H9 (cell line): ENCODE data around the gene SCAP. TPM values are rescaled to one million over a fixed set of nuclear protein-coding genes. Genes with fewer than 3 reads are reported as not detected.
A peak's percentile ranks its signal among the peaks of the same experiment; 100 is the strongest.

Experiments
- DNase-seq: peaks from one replicate; pipeline ENCODE4 v3.0.0-alpha.2; 2017
- H2AFZ ChIP-seq: one replicate; pipeline ENCODE4 v1.6.1; 2013; ENCODE audit warnings: mild to moderate bottlenecking, low read length, control low read depth, moderate library complexity
- H2AK5ac ChIP-seq: 2 replicates; pipeline ENCODE4 v1.6.1; 2013; ENCODE audit warnings: low read length, control low read depth, mixed read lengths; ENCODE audit not compliant: insufficient read length
- H2BK120ac ChIP-seq: one replicate; pipeline ENCODE4 v1.6.1; 2013; ENCODE audit warnings: low read depth, mild to moderate bottlenecking, low read length, control low read depth, inconsistent platforms; ENCODE audit not compliant: poor library complexity, severe bottlenecking
- H2BK12ac ChIP-seq: 2 replicates; pipeline ENCODE4 v1.6.1; 2013; ENCODE audit warnings: low read length, control low read depth, mixed read lengths, low read depth; ENCODE audit not compliant: insufficient read length
- H2BK15ac ChIP-seq: 2 replicates; pipeline ENCODE4 v1.6.1; 2013; ENCODE audit warnings: low read depth, low read length, control low read depth
- H2BK20ac ChIP-seq: one replicate; pipeline ENCODE4 v1.6.1; 2013; ENCODE audit warnings: low read depth, mild to moderate bottlenecking, low read length, control low read depth, inconsistent platforms; ENCODE audit not compliant: poor library complexity, severe bottlenecking
- H2BK5ac ChIP-seq: 2 replicates; pipeline ENCODE4 v1.6.1; 2013; ENCODE audit warnings: low read length, control low read depth, mixed read lengths; ENCODE audit not compliant: insufficient read length
- H3K14ac ChIP-seq: 2 replicates; pipeline ENCODE4 v1.6.1; 2013; ENCODE audit warnings: low read length, control low read depth; ENCODE audit not compliant: insufficient read depth
- H3K18ac ChIP-seq: 2 replicates; pipeline ENCODE4 v1.6.1; 2013; ENCODE audit warnings: low read depth, mild to moderate bottlenecking, mixed read lengths, low read length, control low read depth; ENCODE audit not compliant: insufficient read length
- H3K23ac ChIP-seq: 2 replicates; pipeline ENCODE4 v1.6.1; 2013; ENCODE audit warnings: low read length, control low read depth, mixed read lengths, low read depth; ENCODE audit not compliant: insufficient read length
- H3K23me2 ChIP-seq: 2 replicates; pipeline ENCODE4 v1.6.1; 2013; ENCODE audit warnings: low read depth, mild to moderate bottlenecking, mixed read lengths, low read length, control low read depth; ENCODE audit not compliant: insufficient read length, poor library complexity, severe bottlenecking
- H3K27ac ChIP-seq: 2 replicates; pipeline ENCODE4 v1.5.1; 2013; ENCODE audit warnings: low read length, control low read depth, mixed read lengths, low read depth; ENCODE audit not compliant: insufficient read length
- H3K27me3 ChIP-seq: 2 replicates; pipeline ENCODE4 v1.6.1; 2013; ENCODE audit warnings: low read length, control low read depth, inconsistent platforms; ENCODE audit not compliant: insufficient read depth
- H3K4ac ChIP-seq: 2 replicates; pipeline ENCODE4 v1.6.1; 2013; ENCODE audit warnings: low read depth, mild to moderate bottlenecking, control low read depth, inconsistent platforms, low read length, moderate library complexity
- H3K4me1 ChIP-seq: 2 replicates; pipeline ENCODE4 v1.6.1; 2013; ENCODE audit warnings: low read length, control low read depth, inconsistent platforms; ENCODE audit not compliant: insufficient read depth
- H3K4me2 ChIP-seq: 2 replicates; pipeline ENCODE4 v1.6.1; 2013; ENCODE audit warnings: low read length, control low read depth, mixed read lengths; ENCODE audit not compliant: insufficient read length, insufficient read depth
- H3K56ac ChIP-seq: 2 replicates; pipeline ENCODE4 v1.6.1; 2013; ENCODE audit warnings: low read depth, mild to moderate bottlenecking, mixed read lengths, low read length, control low read depth; ENCODE audit not compliant: insufficient read length
- H3K79me1 ChIP-seq: 2 replicates; pipeline ENCODE4 v1.6.1; 2013; ENCODE audit warnings: low read depth, mild to moderate bottlenecking, moderate library complexity, low read length, control low read depth, inconsistent platforms; ENCODE audit not compliant: insufficient read depth, poor library complexity, severe bottlenecking
- H3K79me2 ChIP-seq: 2 replicates; pipeline ENCODE4 v1.6.1; 2013; ENCODE audit warnings: low read length, control low read depth, inconsistent platforms; ENCODE audit not compliant: insufficient read depth
- H3K9ac ChIP-seq: 2 replicates; pipeline ENCODE4 v1.6.1; 2013; ENCODE audit warnings: low read length, control low read depth, mixed read lengths; ENCODE audit not compliant: insufficient read length; ENCODE audit errors: extremely low read depth
- H3K9me3 ChIP-seq: one replicate; pipeline ENCODE4 v1.6.1; 2013; ENCODE audit warnings: low read depth, low read length, inconsistent platforms; ENCODE audit not compliant: control insufficient read depth
- H3T11ph ChIP-seq: one replicate; pipeline ENCODE4 v1.6.1; 2013; ENCODE audit warnings: mild to moderate bottlenecking, low read length, control low read depth, inconsistent platforms
- H4K20me1 ChIP-seq: one replicate; pipeline ENCODE4 v1.6.1; 2013; ENCODE audit not compliant: control insufficient read depth, insufficient read length, insufficient read depth
- H4K5ac ChIP-seq: 2 replicates; pipeline ENCODE4 v1.6.1; 2013; ENCODE audit warnings: low read depth, mild to moderate bottlenecking, mixed read lengths, low read length, control low read depth; ENCODE audit not compliant: insufficient read length
- H4K8ac ChIP-seq: replicated peaks from 2 replicates; pipeline ENCODE4 v1.6.1; 2013; ENCODE audit warnings: low read length, control low read depth, mixed read lengths, low read depth; ENCODE audit not compliant: insufficient read length
- H4K91ac ChIP-seq: 2 replicates; pipeline ENCODE4 v1.6.1; 2013; ENCODE audit warnings: low read depth, mild to moderate bottlenecking, moderate library complexity, mixed read lengths, low read length, control low read depth; ENCODE audit not compliant: insufficient read length
- H3K27ac Mint-ChIP-seq, 3 experiments: 2 replicates in 2 of 3; 3 replicates in 1 of 3; pipeline ENCODE4 v1.8.0; 2020 to 2021; ENCODE audit warnings: mixed read lengths in 3 of 3, mild to moderate bottlenecking in 1 of 3, moderate library complexity in 1 of 3
- H3K27me3 Mint-ChIP-seq: 2 replicates; pipeline ENCODE4 v1.8.0; 2021; ENCODE audit warnings: low read depth, mild to moderate bottlenecking, moderate library complexity, mixed read lengths
- H3K36me3 Mint-ChIP-seq, 3 experiments: 2 replicates in 2 of 3; 3 replicates in 1 of 3; pipeline ENCODE4 v1.8.0; 2020 to 2021; ENCODE audit warnings: low read depth in 3 of 3, mixed read lengths in 3 of 3; ENCODE audit not compliant: insufficient read depth in 1 of 3
- H3K4me1 Mint-ChIP-seq, 2 experiments: 2 replicates each; pipeline ENCODE4 v1.8.0; 2020; ENCODE audit warnings: mixed read lengths in 2 of 2
- H3K4me3 Mint-ChIP-seq, 2 experiments: 2 replicates in 1 of 2; 3 replicates in 1 of 2; pipeline ENCODE4 v1.8.0; 2020 to 2021; ENCODE audit warnings: mild to moderate bottlenecking in 2 of 2, mixed read lengths in 2 of 2, moderate library complexity in 1 of 2
- H3K9me3 Mint-ChIP-seq, 2 experiments: 2 replicates in 1 of 2; 3 replicates in 1 of 2; pipeline ENCODE4 v1.8.0; 2020; ENCODE audit warnings: mild to moderate bottlenecking in 2 of 2, mixed read lengths in 2 of 2, moderate library complexity in 1 of 2
- CTCF ChIP-seq: fragments of 200-600 bp; sonication (generic); conservative IDR thresholded peaks from 3 replicates; pipeline ENCODE4 v1.8.0; 2021; ENCODE audit warnings: antibody characterized with exemption, mild to moderate bottlenecking
- WGBS: extraction: QIAGEN DNeasy Blood & Tissue Kit; methylation state at CpG from one replicate; pipeline ENCODE4 v1.1.7; 2013; ENCODE audit warnings: missing lambda C conversion rate, low lambda C conversion rate, mixed read lengths; ENCODE audit not compliant: insufficient read length; ENCODE audit errors: extremely low coverage; 5-methylcytosine and 5-hydroxymethylcytosine counted together
- total RNA-seq: library from RNA; stranded (reverse); gene quantifications from 2 replicates; pipeline ENCODE4 v1.2.1, GENCODE V29; 2021

Gene SCAP
- total RNA-seq, 1 experiment from 2014 or later, result 104 TPM

- no peak overlapping the region for H2BK20ac ChIP-seq
- H3K18ac ChIP-seq, result no peak overlapping the region
- WGBS, result no CpG with 5 or more reads among the region's 7 CpGs
- no peak overlapping the region for H4K8ac ChIP-seq
- H3K9me3 ChIP-seq, result no peaks in the 10 kb centered on the region
- DNase-seq, result no peak
- Mint-ChIP-seq H3K36me3 (peaks cover 6 to 23% (median 16%) of the 10 kb centered on the region in 3 experiments; a peak in 6 of 7 replicates), H3K27ac (peak overlapping the region in 2 of 3 experiments; percentile 64 to 91; a peak in 2 of 7 replicates), H3K27me3 (no peaks in the 10 kb centered on the region), H3K4me3 (no peak overlapping the region), H3K4me1 (peaks cover 11% of the 10 kb centered on the region in 2 experiments), H3K9me3 (no peaks in the 10 kb centered on the region)
- H3K56ac ChIP-seq, result no peak overlapping the region
- no peak overlapping the region for H2AK5ac ChIP-seq
- no peak overlapping the region for H3T11ph ChIP-seq
- no peak overlapping the region for H4K5ac ChIP-seq
- H2BK5ac ChIP-seq, result no peak overlapping the region
- no peak for TF ChIP-seq CTCF
- no peaks in the 10 kb centered on the region for H3K27me3 ChIP-seq
- no peak overlapping the region for H3K14ac ChIP-seq
- H3K79me2 ChIP-seq, result no peaks in the 10 kb centered on the region; the same call in 1 of the 2 replicates
- H3K9ac ChIP-seq, result no peak overlapping the region
- no peaks in the 10 kb centered on the region for H3K79me1 ChIP-seq
- no peak overlapping the region for H3K27ac ChIP-seq
- no peaks in the 10 kb centered on the region for H4K20me1 ChIP-seq
- no peak overlapping the region for H2AFZ ChIP-seq
- H3K23me2 ChIP-seq, result no peaks in the 10 kb centered on the region
- H2BK120ac ChIP-seq, result no peak overlapping the region
- H2BK15ac ChIP-seq, result no peak overlapping the region
- no peak overlapping the region for H2BK12ac ChIP-seq
- no peak overlapping the region for H3K4me2 ChIP-seq
- H4K91ac ChIP-seq, result no peak overlapping the region
- no peak overlapping the region for H3K23ac ChIP-seq
- H3K4ac ChIP-seq, result no peak overlapping the region
- H3K4me1 ChIP-seq, result peaks cover 3% of the 10 kb centered on the region; the same call in 1 of the 2 replicates
Observed at GRCh38 chr3:47398228-47398627, 77.5 kb downstream of the SCAP start.
